ENCODE measurements around the gene SLC22A1. TPM values are rescaled to one million over a fixed set of nuclear protein-coding genes. Genes with fewer than 3 reads are reported as not detected.

Gene SLC22A1
- 0.31 TPM for total RNA-seq

DNA sequence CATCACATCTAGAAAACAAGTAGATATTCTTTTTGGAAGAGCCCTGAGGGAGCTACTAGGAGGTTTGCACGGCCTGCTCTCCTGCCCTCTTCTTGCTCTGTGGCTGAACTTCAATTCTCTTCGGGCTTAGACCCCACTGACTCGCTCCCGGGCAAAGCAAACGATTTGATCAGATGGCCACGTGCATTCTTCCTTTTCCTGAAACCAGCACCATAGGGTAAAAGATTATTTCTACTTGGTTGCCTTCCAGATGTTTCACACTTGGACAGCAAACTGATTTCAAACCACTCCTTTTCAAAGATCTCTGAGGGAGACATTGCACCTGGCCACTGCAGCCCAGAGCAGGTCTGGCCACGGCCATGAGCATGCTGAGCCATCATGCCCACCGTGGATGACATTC, at the start of gene SLC22A1:
SLC22A1 (plus strand) TSS at position 258 of the 400 bp plus-strand sequence; CDS start at position 379, 121 bp downstream.

Small RNAs within 50 kb of the gene (small RNA-seq; reads per million reads assigned to genes)
- not detected for gene AL645733.1 (ENCODE audit: low replicate concordance)

Other genes starting within 250 kb of the SLC22A1 start
- gene MAS1, start 230.8 kb upstream of the SLC22A1 start, total RNA-seq: 0.31 TPM
- gene IGF2R, start 152.7 kb upstream of the SLC22A1 start, total RNA-seq: 42.9 TPM
- not detected for gene SLC22A2, start 137.0 kb downstream of the SLC22A1 start, total RNA-seq
- 1.3 TPM for gene SLC22A3, start 226.6 kb downstream of the SLC22A1 start, total RNA-seq

Measured in parietal lobe (tissue), 2 donors.